GM12801 (cell line): ENCODE measurements around the gene PSMB2.

Experiments
- CTCF ChIP-seq: IDR thresholded peaks from one replicate; pipeline ENCODE4 v1.5.1; 2011; ENCODE audit warnings: control low read depth; ENCODE audit not compliant: insufficient read length; ENCODE audit errors: extremely low read depth

Gene PSMB2

GRCh38 chr1:35640380-35641232 lies 720 bp downstream of the PSMB2 start:
- TF ChIP-seq CTCF, result no peak

GRCh38 chr1:35637401-35637809 lies 3.9 kb downstream of the PSMB2 start:
- TF ChIP-seq CTCF, result no peak

DNA sequence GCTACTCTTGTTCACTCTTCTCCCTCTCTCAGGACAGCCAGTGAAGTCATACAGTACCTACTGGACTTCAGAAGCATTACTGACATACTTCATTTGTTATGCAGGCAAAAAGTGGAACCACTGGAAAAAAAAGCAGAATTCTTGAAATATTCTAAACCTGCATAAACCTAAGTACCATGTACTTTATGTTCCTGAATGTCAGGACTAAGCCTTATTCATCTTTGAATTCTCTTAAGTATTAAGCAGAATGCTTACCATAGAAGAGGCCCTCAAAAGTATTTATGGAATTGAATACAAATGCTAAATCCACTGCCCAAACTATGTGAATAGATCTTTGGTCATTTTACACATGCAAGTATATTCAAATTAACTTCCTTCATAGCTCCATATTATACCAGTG lies 7.8 kb downstream of the PSMB2 start:
- TF ChIP-seq CTCF, result no peak

GRCh38 chr1:35631396-35631795 lies 9.9 kb downstream of the PSMB2 start:
- TF ChIP-seq CTCF, result no peak

GRCh38 chr1:35629051-35629450 lies 12.3 kb downstream of the PSMB2 start:
- TF ChIP-seq CTCF, result no peak

DNA sequence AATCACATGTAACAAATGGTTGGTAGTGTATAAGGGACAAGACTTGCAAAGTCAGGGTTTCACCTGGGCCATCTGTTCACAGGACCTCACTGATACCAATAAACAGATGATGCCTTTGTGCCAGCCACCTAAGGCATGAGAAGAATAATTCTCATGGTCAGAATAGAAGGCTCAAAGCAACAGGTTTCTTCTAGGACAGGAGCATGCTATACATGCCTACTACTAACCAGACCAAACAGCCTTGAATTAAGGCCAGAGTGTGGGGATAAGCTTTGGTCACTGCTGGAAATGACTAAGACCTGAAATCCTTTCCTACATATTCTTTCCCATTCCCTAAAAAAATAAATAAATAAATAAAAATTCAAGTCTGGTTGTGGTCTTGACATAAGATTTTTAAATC lies 17.5 kb downstream of the PSMB2 start:
- TF ChIP-seq CTCF, result no peak

GRCh38 chr1:35622510-35623178 lies 18.7 kb downstream of the PSMB2 start:
- TF ChIP-seq CTCF, result no peak
